GM10248 (cell line): ENCODE measurements around the gene RAB34.
"Not testable (repeated sequence)": the region's sequence is repeated elsewhere in the genome, so short reads cannot be mapped to it uniquely, and the experiment has no call there.

Experiments
- CTCF ChIA-PET: fragments of 300-600 bp; sonication (Branson Sonifier 250); formaldehyde crosslinking; extraction: SDS; loops from one replicate; lab custom pipeline; 2021; ENCODE audit warnings: antibody characterized with exemption; lab: Yijun Ruan, JAX
- POLR2A ChIA-PET: fragments of 350-650 bp; sonication (Branson Sonifier 250); formaldehyde crosslinking; extraction: SDS; loops from one replicate; lab custom pipeline; 2020; ENCODE audit warnings: antibody characterized with exemption; lab: Yijun Ruan, JAX
- DNase-seq: peaks from one replicate; pipeline ENCODE4 v3.0.0; 2012; ENCODE audit errors: extremely low spot score
- CTCF ChIP-seq: IDR thresholded peaks from 2 replicates; pipeline ENCODE4 v1.5.1; 2012; ENCODE audit warnings: mild to moderate bottlenecking, low read depth; ENCODE audit errors: extremely low read depth, missing control alignments, control extremely low read depth

The RAB34 gene

DNA sequence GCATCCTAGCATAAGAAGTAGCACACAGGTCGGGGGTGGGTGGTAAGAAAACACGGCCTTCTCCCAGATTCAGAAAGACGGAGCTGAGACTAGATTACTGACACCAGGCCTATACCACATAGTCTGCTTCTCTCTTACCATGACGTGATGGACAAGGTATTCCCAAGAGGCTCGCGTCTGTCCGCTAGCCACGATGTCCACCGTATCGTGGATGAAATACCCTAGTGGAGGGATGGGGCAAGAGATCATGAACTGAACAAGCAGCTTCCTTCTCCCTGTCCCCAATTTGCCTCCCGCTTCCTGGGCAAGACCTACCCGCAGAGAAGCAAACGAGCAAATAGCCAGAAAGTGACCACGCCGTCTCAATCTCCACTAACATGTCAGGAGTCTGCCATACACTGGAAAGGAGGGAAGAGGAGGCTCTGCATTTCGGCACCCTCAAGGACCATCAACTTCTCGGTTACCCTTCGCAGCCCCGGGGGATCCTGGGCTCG lies 7.5 kb upstream of the RAB34 start:
- TF ChIP-seq CTCF = no peak
- CTCF ChIA-PET = interaction anchor here (1.4 to 7.0 kb wide), 5 partner anchors 22 to 228 kb away, joined by 6 to 472 read pairs (median 24); partner anchors contain the start of genes PHF12 and TRAF4
- DNase-seq = no peak
- POLR2A ChIA-PET = interaction anchor here (0.9 to 1.3 kb wide), 3 partner anchors 14 to 227 kb away, joined by 4 to 9 read pairs (median 5); partner anchors contain the start of genes PHF12, PROCA1 and TRAF4

GRCh38 chr17:28724500-28725165 lies 7.0 kb upstream of the RAB34 start:
- POLR2A ChIA-PET = interaction anchor here (0.8 to 1.3 kb wide), 5 partner anchors 13 to 227 kb away, joined by 3 to 9 read pairs (median 4); partner anchors contain the start of genes PHF12, PROCA1 and TRAF4
- CTCF ChIA-PET = interaction anchor here (1.4 to 7.0 kb wide), 3 partner anchors 23 to 228 kb away, joined by 6 to 472 read pairs (median 39); partner anchors contain the start of genes PHF12 and TRAF4
- DNase-seq = no peak
- TF ChIP-seq CTCF = no peak

GRCh38 chr17:28723836-28724499 lies 6.3 kb upstream of the RAB34 start:
- ChIA-PET POLR2A (interaction anchor here (0.8 to 1.3 kb wide), 4 partner anchors 12 to 19 kb away, joined by 3 to 9 read pairs (median 4); partner anchors contain the start of genes PROCA1 and TRAF4), CTCF (interaction anchor here (1.4 to 7.0 kb wide), 2 partner anchors 24 to 40 kb away, joined by 6 to 472 read pairs; partner anchors contain the start of gene TRAF4)
- not testable (repeated sequence) for DNase-seq

GRCh38 chr17:28723159-28723835 lies 5.6 kb upstream of the RAB34 start:
- CTCF ChIA-PET = interaction anchor here (7.0 kb wide), 1 partner anchor 24 kb away, joined by 472 read pairs; the partner anchor contains the start of gene TRAF4
- no peak for TF ChIP-seq CTCF
- POLR2A ChIA-PET = interaction anchor here (0.7 kb wide), 1 partner anchor 58 kb away, joined by 4 read pairs; no protein-coding TSS in a partner anchor
- DNase-seq = no peak

GRCh38 chr17:28722417-28723158 lies 4.9 kb upstream of the RAB34 start:
- TF ChIP-seq CTCF = no peak
- no peak for DNase-seq
- POLR2A ChIA-PET = interaction anchor here (0.6 to 1.5 kb wide), 5 partner anchors 22 to 156 kb away, joined by 3 to 6 read pairs (median 3); partner anchors contain the start of gene ALDOC
- CTCF ChIA-PET = interaction anchor here (2.1 to 3.4 kb wide), 4 partner anchors 11 to 394 kb away, joined by 5 to 18 read pairs (median 12); partner anchors contain the start of gene PROCA1

DNA sequence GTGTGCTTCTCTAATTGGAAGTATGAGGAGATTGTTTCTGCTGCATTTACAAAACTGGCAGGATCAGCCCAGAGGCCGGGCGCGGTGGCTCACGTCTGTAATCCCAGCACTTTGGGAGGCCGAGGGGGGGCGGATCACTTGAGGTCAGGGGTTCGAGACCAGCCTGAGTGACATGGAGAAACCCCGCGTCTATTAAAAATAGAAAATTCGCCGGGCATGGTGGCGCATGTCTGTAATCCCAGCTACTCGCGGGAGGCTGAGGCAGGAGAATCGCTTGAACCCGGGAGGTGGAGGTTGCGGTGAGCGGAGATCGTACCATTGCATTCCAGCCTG lies 3.3 kb upstream of the RAB34 start:
- POLR2A ChIA-PET = interaction anchor here (1.0 to 2.0 kb wide), 4 partner anchors 10 to 144 kb away, joined by 3 to 7 read pairs (median 5); partner anchors contain the start of genes ALDOC and TRAF4
- not testable (repeated sequence) for DNase-seq
- CTCF ChIA-PET = interaction anchor here (1.0 to 3.4 kb wide), 6 partner anchors 10 to 396 kb away, joined by 3 to 18 read pairs (median 7); partner anchors contain the start of genes DHRS13 and PROCA1
